ENCODE data around the gene CLNS1A. TPM values are rescaled to one million over a fixed set of nuclear protein-coding genes. Genes with fewer than 3 reads are reported as not detected.

The CLNS1A gene, protein sequence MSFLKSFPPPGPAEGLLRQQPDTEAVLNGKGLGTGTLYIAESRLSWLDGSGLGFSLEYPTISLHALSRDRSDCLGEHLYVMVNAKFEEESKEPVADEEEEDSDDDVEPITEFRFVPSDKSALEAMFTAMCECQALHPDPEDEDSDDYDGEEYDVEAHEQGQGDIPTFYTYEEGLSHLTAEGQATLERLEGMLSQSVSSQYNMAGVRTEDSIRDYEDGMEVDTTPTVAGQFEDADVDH
- 87.6 and 107 TPM in 2 replicates for total RNA-seq

DNA sequence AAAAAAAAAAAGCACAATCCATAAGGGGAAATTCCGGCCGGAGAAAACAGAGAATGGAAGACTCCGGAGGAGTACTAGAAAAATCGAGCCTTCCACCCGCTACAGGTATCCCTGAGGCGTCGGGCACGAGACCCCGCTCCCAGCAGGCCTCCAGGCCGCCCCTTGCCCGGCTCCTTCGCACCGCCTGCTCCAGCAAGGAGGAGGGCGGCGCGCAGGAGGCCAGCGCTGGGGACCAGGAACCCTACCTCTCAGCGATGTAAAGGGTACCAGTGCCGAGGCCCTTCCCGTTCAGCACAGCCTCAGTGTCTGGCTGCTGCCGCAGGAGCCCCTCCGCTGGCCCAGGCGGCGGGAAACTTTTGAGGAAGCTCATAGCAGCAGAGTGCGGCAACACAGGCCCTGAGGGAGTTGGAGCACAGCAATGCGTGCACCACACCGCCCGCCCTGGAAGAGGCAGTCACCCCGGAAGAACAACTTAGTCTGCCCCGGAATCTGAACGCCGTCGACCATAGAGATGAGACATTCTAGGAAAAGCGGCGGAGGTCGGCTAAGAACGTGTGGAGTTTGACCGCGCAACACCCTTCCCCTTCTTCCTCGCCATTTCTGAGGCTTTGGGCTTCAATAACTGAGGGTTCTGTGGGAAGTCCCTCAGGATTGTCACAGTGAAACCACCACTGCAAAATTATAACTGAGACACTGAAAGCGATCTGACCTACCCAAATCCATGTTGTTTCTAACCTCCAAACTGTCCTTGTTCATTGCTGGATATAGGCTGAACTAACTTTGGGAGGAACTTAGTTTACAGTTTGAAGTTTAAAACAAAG lies at the start of gene CLNS1A:
Gene CLNS1A, minus strand, starts transcription at position 450 of the 821 bp plus-strand sequence. Its CDS starts 80 bp downstream, at position 370.

DNA sequence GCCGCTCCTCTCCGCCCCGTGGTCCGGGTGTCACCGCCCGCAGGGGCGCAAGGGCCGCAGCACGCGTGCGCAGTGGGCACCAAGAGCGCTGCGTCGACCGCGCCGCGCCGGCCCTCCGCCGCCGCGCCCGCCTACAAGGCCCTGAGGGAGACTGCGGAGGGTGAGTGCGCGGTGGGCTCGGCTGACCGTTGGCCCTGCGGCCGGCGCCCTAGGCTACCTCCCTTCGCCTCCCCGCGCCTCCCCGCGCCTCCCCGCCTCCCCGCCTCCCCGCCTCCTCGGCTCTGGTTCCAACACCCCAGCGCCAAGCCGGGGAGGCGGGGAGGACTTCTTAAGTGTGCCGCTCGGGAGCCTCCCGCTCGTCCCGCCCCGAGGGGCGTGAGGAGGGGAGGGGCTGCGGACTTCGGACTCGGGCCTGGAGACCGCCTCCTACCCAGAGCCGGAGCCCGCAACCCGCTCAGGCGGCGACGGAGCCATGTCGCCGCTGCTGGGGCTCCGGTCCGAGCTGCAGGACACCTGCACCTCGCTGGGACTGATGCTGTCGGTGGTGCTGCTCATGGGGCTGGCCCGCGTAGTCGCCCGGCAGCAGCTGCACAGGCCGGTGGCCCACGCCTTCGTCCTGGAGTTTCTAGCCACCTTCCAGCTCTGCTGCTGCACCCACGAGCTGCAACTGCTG lies 47.9 kb downstream of the CLNS1A start, which contains the start of gene AQP11:
Gene AQP11, plus strand, starts transcription at position 433 of the 673 bp plus-strand sequence. Its CDS starts 40 bp downstream, at position 473.

Other genes starting within 250 kb of the CLNS1A start
- 1.4 and 2.0 TPM in 2 replicates for gene PAK1, start 163.7 kb downstream of the CLNS1A start, total RNA-seq
- 0.20 and 0.33 TPM in 2 replicates for gene AQP11, start 47.8 kb downstream of the CLNS1A start, total RNA-seq
- 23.6 and 27.5 TPM in 2 replicates for gene RSF1, start 182.9 kb upstream of the CLNS1A start, total RNA-seq
- gene AAMDC, start 183.3 kb upstream of the CLNS1A start, total RNA-seq: 53.1 and 53.5 TPM in 2 replicates

All from mammary microvascular endothelial cell (primary cell).